ENCODE results near the gene HPS4. TPM values are rescaled to one million over a fixed set of nuclear protein-coding genes. Genes with fewer than 3 reads are reported as not detected.

Gene HPS4
- total and polyA plus RNA-seq, 2 donors (not counting 1 experiment from before 2014, with no cell fraction given): 23.0 to 37.7 TPM

- no peak overlapping the region for H3K4me3 ChIP-seq (replicated peaks in 1 of 4; ENCODE audit: control extremely low read depth in 1 of 4, insufficient read depth in 1 of 4, low read depth in 3 of 4, low read length in 4 of 4)
- H3K4me1 ChIP-seq (ENCODE audit: control insufficient read depth, extremely low read depth, insufficient read depth, low read length): no peaks in the 10 kb centered on the region
- H3K4me2 ChIP-seq (ENCODE audit: extremely low read depth, insufficient read depth, low read length): no peak overlapping the region
- peaks cover 30% of the 10 kb centered on the region for H3K36me3 ChIP-seq (ENCODE audit: control insufficient read depth, insufficient read depth, low read length)
- H3K27ac ChIP-seq (ENCODE audit: insufficient read depth, low read length): no peak overlapping the region
- H2AFZ ChIP-seq (ENCODE audit: low read length): no peak overlapping the region
- no peaks in the 10 kb centered on the region for H3K79me2 ChIP-seq (ENCODE audit: control insufficient read depth, insufficient read depth, low read length)
- H4K20me1 ChIP-seq (ENCODE audit: control insufficient read depth, extremely low read depth, insufficient read depth, low read length): no peaks in the 10 kb centered on the region
- no peaks in the 10 kb centered on the region for H3K9me3 ChIP-seq (ENCODE audit: control insufficient read depth, insufficient read depth, low read depth, low read length)
- no peak for DNase-seq (ENCODE audit: low read depth in 2 of 2)
- TF ChIP-seq EZH2 (IDR thresholded peaks at IDR 0.05; ENCODE audit: low read length, missing control alignments): no peak
- TF ChIP-seq, protein P1, sequence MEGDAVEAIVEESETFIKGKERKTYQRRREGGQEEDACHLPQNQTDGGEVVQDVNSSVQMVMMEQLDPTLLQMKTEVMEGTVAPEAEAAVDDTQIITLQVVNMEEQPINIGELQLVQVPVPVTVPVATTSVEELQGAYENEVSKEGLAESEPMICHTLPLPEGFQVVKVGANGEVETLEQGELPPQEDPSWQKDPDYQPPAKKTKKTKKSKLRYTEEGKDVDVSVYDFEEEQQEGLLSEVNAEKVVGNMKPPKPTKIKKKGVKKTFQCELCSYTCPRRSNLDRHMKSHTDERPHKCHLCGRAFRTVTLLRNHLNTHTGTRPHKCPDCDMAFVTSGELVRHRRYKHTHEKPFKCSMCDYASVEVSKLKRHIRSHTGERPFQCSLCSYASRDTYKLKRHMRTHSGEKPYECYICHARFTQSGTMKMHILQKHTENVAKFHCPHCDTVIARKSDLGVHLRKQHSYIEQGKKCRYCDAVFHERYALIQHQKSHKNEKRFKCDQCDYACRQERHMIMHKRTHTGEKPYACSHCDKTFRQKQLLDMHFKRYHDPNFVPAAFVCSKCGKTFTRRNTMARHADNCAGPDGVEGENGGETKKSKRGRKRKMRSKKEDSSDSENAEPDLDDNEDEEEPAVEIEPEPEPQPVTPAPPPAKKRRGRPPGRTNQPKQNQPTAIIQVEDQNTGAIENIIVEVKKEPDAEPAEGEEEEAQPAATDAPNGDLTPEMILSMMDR (conservative IDR thresholded peaks at IDR 0.05 in 1 of 2, IDR thresholded peaks at IDR 0.05 in 1 of 2; ENCODE audit: low read depth in 1 of 2, low read length in 2 of 2): no peak
- no peak overlapping the region for H3K9ac ChIP-seq (ENCODE audit: insufficient read depth, low read length)
- no peaks in the 10 kb centered on the region for H3K27me3 ChIP-seq (ENCODE audit: control insufficient read depth, insufficient read depth, low read length)
Measured at GRCh38 chr22:26494506-26494905, 10.9 kb upstream of the HPS4 start.

GRCh38 chr22:26492220-26492619 lies 8.6 kb upstream of the HPS4 start:
- Histone ChIP-seq H3K4me3 (replicated peaks in 1 of 4; ENCODE audit: control extremely low read depth in 1 of 4, insufficient read depth in 1 of 4, low read depth in 3 of 4, low read length in 4 of 4) (no peak overlapping the region), H3K9me3 (ENCODE audit: control insufficient read depth, insufficient read depth, low read depth, low read length) (no peaks in the 10 kb centered on the region), H4K20me1 (ENCODE audit: control insufficient read depth, extremely low read depth, insufficient read depth, low read length) (no peaks in the 10 kb centered on the region), H3K4me2 (ENCODE audit: extremely low read depth, insufficient read depth, low read length) (no peak overlapping the region), H3K79me2 (ENCODE audit: control insufficient read depth, insufficient read depth, low read length) (no peaks in the 10 kb centered on the region), H2AFZ (ENCODE audit: low read length) (no peak overlapping the region), H3K9ac (ENCODE audit: insufficient read depth, low read length) (no peak overlapping the region), H3K27ac (ENCODE audit: insufficient read depth, low read length) (no peak overlapping the region), H3K27me3 (ENCODE audit: control insufficient read depth, insufficient read depth, low read length) (no peaks in the 10 kb centered on the region), H3K36me3 (ENCODE audit: control insufficient read depth, insufficient read depth, low read length) (peaks cover 29% of the 10 kb centered on the region), H3K4me1 (ENCODE audit: control insufficient read depth, extremely low read depth, insufficient read depth, low read length) (no peaks in the 10 kb centered on the region)
- DNase-seq (ENCODE audit: low read depth in 2 of 2): no peak
- TF ChIP-seq, protein P1 (conservative IDR thresholded peaks at IDR 0.05 in 1 of 2, IDR thresholded peaks at IDR 0.05 in 1 of 2; ENCODE audit: low read depth in 1 of 2, low read length in 2 of 2): no peak
- TF ChIP-seq EZH2 (IDR thresholded peaks at IDR 0.05; ENCODE audit: low read length, missing control alignments): no peak

GRCh38 chr22:26489447-26490036 lies 6.0 kb upstream of the HPS4 start:
- TF ChIP-seq EZH2 (IDR thresholded peaks at IDR 0.05; ENCODE audit: low read length, missing control alignments): no peak
- TF ChIP-seq, protein P1 (conservative IDR thresholded peaks at IDR 0.05 in 1 of 2, IDR thresholded peaks at IDR 0.05 in 1 of 2; ENCODE audit: low read depth in 1 of 2, low read length in 2 of 2): no peak
- Histone ChIP-seq H3K4me1 (ENCODE audit: control insufficient read depth, extremely low read depth, insufficient read depth, low read length) (peaks cover 2% of the 10 kb centered on the region), H3K4me3 (replicated peaks in 1 of 4; ENCODE audit: control extremely low read depth in 1 of 4, insufficient read depth in 1 of 4, low read depth in 3 of 4, low read length in 4 of 4) (no peak overlapping the region), H3K36me3 (ENCODE audit: control insufficient read depth, insufficient read depth, low read length) (peaks cover 20% of the 10 kb centered on the region), H3K9ac (ENCODE audit: insufficient read depth, low read length) (no peak overlapping the region), H3K4me2 (ENCODE audit: extremely low read depth, insufficient read depth, low read length) (no peak overlapping the region), H3K9me3 (ENCODE audit: control insufficient read depth, insufficient read depth, low read depth, low read length) (no peaks in the 10 kb centered on the region), H2AFZ (ENCODE audit: low read length) (no peak overlapping the region), H3K27ac (ENCODE audit: insufficient read depth, low read length) (no peak overlapping the region), H3K27me3 (ENCODE audit: control insufficient read depth, insufficient read depth, low read length) (no peaks in the 10 kb centered on the region), H4K20me1 (ENCODE audit: control insufficient read depth, extremely low read depth, insufficient read depth, low read length) (no peaks in the 10 kb centered on the region), H3K79me2 (ENCODE audit: control insufficient read depth, insufficient read depth, low read length) (peaks cover 4% of the 10 kb centered on the region)
- DNase-seq (ENCODE audit: low read depth in 2 of 2): no peak
